GM13977 (cell line): ENCODE data around the gene PTPRB.

Source experiments
- DNase-seq: peaks from one replicate; pipeline ENCODE4 v3.0.0; 2012; ENCODE audit warnings: low spot score
- in situ Hi-C: fragments of 300-500 bp; cut with MboI; formaldehyde crosslinking; loops from one replicate; pipeline ENCODE4 v1.12.0; 2022; ENCODE audit warnings: low sequenced_read_pairs, low pct_unique_long_range_greater_than_20kb, mixed read lengths, inconsistent platforms; ENCODE audit not compliant: unreplicated experiment
- TF ChIP-seq, protein P1 (sequence below): IDR thresholded peaks from 2 replicates; pipeline ENCODE4 v1.5.1; 2012; ENCODE audit warnings: mild to moderate bottlenecking, control low read depth; ENCODE audit not compliant: insufficient read depth; ENCODE audit errors: extremely low read depth, missing control alignments

The PTPRB gene

DNA sequence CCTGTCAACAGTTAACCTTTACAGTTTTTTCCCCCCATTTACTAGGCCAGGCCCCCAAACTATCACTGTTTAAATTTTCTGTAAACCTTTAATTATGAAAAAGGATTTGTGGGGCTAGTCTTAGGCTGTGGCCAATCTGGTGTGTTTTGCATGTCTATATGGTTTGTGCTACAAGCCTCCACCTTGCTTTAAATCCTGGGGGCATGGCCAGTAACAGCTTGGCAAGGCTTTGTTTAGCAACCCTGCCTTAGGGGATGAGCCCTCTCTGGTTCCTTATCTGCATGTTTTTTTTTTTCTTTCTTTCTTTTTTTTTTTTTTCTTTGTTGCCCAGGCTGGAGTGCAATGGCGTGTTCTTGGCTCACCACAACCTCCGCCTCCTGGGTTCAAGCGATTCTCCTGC, 168.5 kb downstream of the PTPRB start:
- in situ Hi-C loops: no loop called here
- TF ChIP-seq, protein P1, sequence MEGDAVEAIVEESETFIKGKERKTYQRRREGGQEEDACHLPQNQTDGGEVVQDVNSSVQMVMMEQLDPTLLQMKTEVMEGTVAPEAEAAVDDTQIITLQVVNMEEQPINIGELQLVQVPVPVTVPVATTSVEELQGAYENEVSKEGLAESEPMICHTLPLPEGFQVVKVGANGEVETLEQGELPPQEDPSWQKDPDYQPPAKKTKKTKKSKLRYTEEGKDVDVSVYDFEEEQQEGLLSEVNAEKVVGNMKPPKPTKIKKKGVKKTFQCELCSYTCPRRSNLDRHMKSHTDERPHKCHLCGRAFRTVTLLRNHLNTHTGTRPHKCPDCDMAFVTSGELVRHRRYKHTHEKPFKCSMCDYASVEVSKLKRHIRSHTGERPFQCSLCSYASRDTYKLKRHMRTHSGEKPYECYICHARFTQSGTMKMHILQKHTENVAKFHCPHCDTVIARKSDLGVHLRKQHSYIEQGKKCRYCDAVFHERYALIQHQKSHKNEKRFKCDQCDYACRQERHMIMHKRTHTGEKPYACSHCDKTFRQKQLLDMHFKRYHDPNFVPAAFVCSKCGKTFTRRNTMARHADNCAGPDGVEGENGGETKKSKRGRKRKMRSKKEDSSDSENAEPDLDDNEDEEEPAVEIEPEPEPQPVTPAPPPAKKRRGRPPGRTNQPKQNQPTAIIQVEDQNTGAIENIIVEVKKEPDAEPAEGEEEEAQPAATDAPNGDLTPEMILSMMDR: no peak
- no peak for DNase-seq

DNA sequence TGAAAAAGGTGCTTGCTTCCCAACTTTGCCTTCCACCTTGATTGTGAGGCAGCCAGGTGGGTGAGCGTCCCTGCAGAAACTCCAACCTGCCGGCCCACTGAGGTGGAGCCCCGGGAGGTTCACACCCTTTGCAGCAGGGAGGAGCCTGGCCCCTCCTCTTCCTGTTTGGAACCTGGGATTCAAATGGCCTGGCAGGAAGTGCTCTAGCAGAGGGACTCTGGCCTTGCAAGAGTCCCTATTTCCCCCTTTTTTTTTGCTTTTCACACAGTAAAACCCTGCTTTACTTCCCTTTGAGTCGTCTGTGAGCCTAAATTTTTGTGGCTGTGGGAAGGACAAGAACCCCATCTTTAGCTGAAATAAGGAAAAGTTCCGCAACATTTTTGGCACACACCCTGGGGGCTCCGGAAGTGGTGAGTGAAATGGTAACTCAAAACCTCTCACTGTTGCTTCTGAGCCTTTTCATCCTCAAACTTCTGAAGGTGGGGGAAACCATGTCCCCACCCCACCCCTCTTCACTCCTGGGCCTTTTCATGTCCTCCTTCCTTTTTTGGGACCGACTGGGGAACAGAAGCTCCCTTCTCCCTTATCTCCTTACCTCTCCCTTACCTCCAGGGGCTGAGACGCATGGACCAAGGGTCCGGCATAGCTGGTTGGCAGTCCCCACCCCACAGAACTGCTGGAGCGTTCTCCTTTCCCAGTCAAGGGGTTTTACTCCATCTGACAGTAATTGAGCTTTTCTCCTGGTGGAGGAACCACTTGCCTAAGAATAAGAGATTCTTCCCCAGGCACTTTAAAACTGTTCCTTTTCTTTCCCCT, 169.1 kb downstream of the PTPRB start:
- in situ Hi-C loops: no loop called here
- TF ChIP-seq, protein P1: no peak
- DNase-seq: no peak

DNA sequence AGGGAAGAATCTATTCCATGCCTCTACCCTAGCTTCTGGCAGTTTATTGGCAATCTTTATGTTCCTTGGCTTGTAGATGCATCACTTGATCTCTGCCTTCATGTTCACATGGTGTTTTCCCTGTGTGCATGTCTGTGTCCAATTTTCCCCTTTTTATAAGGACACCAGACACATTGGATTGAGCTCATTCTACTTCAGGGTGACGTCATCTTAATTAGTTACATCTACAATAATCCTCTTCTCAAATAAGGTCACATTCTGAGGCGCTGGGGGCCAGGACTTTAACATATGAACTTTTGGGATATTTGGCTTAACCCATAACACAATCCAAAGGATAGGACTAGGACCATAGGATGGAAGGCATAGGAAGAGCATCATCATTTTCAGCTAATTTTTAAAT, 169.8 kb downstream of the PTPRB start:
- in situ Hi-C loops: no loop called here

DNA sequence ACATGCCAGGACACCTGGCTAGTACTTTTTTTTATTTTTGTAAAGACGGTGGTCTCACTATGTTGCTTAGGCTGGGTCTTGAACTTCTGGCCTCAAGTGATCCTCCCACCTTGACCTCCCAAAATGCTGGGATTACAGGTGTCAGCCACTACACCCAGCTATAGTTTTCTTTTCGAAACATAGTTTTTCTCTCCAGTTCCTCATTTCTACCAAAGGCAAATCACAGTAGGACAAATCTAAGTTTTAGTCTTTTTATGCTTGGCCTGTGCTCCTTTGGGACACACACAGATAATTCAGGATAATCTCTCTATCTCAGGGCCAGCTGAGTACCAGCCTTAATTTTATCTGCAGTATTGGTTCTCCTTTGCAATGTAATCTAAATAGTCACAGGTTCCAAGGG, 170.5 kb downstream of the PTPRB start:
- no peak for DNase-seq
- TF ChIP-seq, protein P1: no peak
- in situ Hi-C loops: no loop called here

More for the DNA sequence above, 169.8 kb downstream of the PTPRB start:
- TF ChIP-seq, protein P1: no peak
- DNase-seq: no peak
